ENCODE data around the gene RHBDD2. TPM values are rescaled to one million over a fixed set of nuclear protein-coding genes. Genes with fewer than 3 reads are reported as not detected.
"Not testable (repeated sequence)": the region's sequence is repeated elsewhere in the genome, so short reads cannot be mapped to it uniquely, and the experiment has no call there.

The RHBDD2 gene
- total RNA-seq, 2 experiments from 2014 or later = 25.4 to 48.0 TPM

GRCh38 chr7:75906991-75907667, 28.3 kb downstream of the RHBDD2 start:
- CTCF ChIA-PET = no interaction called here
- DNase-seq (no peak), ATAC-seq (no peak)
- Mint-ChIP-seq H3K4me1 (no peaks in the 10 kb centered on the region), H3K27me3 (no peaks in the 10 kb centered on the region), H3K27ac (no peak overlapping the region), H3K9me3 (ENCODE audit: low read depth) (no peaks in the 10 kb centered on the region), H3K36me3 (no peaks in the 10 kb centered on the region), H3K4me3 (no peak overlapping the region)

DNA sequence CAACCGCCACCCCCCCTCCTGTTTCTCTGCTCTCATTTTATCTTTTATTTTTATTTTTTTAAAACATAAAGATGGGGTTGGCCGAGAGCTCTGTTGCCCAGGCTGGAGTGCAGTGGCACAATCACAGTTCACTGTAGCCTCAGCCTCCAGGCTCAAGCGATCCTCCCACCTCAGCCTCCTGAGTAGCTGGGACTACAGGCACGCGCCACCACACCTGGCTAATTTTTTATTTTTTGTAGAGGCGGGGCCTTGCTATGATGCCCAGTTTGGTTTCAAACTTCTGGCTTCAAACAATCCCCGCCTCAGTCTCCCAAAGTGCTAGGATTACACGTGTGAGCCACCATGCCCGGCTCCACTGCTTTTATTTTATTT, 28.8 kb downstream of the RHBDD2 start:
- H3K4me1 Mint-ChIP-seq; H3K4me3 Mint-ChIP-seq; H3K27ac Mint-ChIP-seq; H3K36me3 Mint-ChIP-seq; H3K9me3 Mint-ChIP-seq (ENCODE audit: low read depth); ATAC-seq; DNase-seq; CTCF ChIA-PET; H3K27me3 Mint-ChIP-seq: not testable (repeated sequence)

DNA sequence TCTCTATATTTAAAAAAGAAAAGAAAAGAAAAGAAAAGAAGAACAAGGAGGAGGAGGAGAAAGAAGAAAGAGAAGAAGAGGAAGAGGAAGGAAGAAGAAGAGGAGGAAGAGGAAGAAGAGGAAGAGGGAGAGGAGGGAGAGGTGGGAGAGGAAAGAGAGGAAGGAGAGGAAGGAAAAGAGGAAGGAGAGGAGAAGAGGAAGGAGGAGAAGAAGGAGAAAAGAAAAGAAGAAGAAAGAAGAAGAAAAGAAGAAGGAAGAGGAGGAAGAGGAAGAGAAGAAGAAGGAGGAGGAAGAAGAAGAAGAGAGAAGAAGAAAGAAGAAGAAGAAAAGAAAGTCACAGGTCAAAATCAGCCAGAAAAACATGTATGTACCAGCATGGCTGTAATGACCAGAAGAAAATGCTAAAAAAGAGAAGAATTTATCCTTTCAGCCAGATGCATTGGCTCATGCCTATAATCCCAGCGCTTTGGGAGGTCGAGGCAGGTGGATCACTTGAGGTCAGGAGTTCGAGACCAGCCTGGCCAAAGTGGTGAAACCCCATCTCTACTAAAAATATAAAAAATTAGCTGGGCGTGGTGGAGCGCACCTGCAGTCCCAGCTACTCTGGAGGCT, 30.8 kb downstream of the RHBDD2 start:
- no peak overlapping the region for H3K27ac Mint-ChIP-seq
- H3K4me1 Mint-ChIP-seq = peaks cover 5% of the 10 kb centered on the region
- DNase-seq (no peak), ATAC-seq (no peak)
- H3K9me3 Mint-ChIP-seq (ENCODE audit: low read depth) = no peaks in the 10 kb centered on the region
- H3K4me3 Mint-ChIP-seq = no peak overlapping the region
- no peaks in the 10 kb centered on the region for H3K36me3 Mint-ChIP-seq
- CTCF ChIA-PET = no interaction called here
- H3K27me3 Mint-ChIP-seq = no peaks in the 10 kb centered on the region

DNA sequence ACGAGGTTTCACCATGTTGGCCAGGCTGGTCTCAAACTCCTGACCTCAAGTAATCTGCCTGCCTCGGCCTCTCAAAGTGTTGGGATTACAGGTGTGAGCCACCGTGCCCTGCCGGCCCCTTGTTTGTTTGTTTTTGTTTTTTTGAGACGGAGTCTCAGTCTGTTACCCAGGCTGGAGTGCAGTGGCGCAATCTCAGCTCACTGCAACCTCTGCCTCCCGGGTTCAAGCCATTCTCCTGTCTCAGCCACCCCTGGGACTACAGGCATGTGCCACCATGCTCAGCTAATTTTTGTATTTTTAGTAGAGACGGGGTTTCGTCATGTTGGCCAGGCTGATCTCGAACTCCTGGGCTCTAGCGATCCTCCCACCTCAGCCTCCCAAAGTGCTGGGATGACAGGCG, 32.4 kb downstream of the RHBDD2 start:
- CTCF ChIA-PET; H3K36me3 Mint-ChIP-seq; H3K4me3 Mint-ChIP-seq; H3K27ac Mint-ChIP-seq; H3K9me3 Mint-ChIP-seq (ENCODE audit: low read depth); DNase-seq; H3K27me3 Mint-ChIP-seq; ATAC-seq: not testable (repeated sequence)
- peaks cover 10% of the 10 kb centered on the region for H3K4me1 Mint-ChIP-seq

- H3K36me3 Mint-ChIP-seq = no peaks in the 10 kb centered on the region
- DNase-seq = no peak
- ATAC-seq = no peak
- peaks cover 17% of the 10 kb centered on the region for H3K4me1 Mint-ChIP-seq
- H3K9me3 Mint-ChIP-seq (ENCODE audit: low read depth) = no peaks in the 10 kb centered on the region
- CTCF ChIA-PET = interaction anchor here (3.6 kb wide), 1 partner anchor 107 kb away, joined by 31 read pairs; no protein-coding TSS in a partner anchor
- no peak overlapping the region for H3K27ac Mint-ChIP-seq
- no peaks in the 10 kb centered on the region for H3K27me3 Mint-ChIP-seq
- H3K4me3 Mint-ChIP-seq = no peak overlapping the region
Observed at GRCh38 chr7:75913437-75913836, 34.6 kb downstream of the RHBDD2 start.

DNA sequence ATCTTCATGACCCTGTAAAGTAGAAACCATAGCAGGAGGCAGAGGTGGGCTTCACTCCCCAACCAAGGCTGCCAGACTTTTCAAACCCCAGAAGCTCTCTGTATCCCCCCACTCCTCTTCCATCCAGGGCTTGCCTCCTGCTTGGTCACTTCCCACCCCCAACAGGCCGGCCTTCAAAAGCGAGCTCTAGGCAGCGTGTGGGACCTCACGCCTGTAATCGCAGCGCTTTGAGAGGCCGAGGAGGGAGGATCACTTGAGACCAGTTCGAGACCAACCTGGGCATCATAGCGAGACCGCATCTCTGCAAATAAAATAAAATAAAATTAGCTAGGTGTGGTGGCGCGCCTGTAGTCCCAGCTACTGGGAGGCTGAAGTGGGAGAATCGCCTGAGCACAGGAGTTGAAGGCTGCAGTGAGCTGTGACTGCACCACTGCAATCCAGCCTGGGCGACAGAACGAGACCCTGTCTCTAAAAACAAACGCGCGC, 35.4 kb downstream of the RHBDD2 start:
- DNase-seq = no peak
- H3K27me3 Mint-ChIP-seq = no peaks in the 10 kb centered on the region
- no peak for ATAC-seq
- H3K9me3 Mint-ChIP-seq (ENCODE audit: low read depth) = no peaks in the 10 kb centered on the region
- no peaks in the 10 kb centered on the region for H3K36me3 Mint-ChIP-seq
- CTCF ChIA-PET = interaction anchor here (3.6 kb wide), 1 partner anchor 106 kb away, joined by 31 read pairs; no protein-coding TSS in a partner anchor
- H3K27ac Mint-ChIP-seq = peak overlapping the region; percentile 92
- peaks cover 19% of the 10 kb centered on the region for H3K4me1 Mint-ChIP-seq
- H3K4me3 Mint-ChIP-seq = peak overlapping the region; percentile 88

GRCh38 chr7:75914655-75915415, 36.0 kb downstream of the RHBDD2 start, which contains the start of gene POR:
TSS of gene POR (plus strand) at chr7:75915155. CDS start at chr7:75954002, 38,847 bp downstream.
- DNase-seq (peak; percentile 95), ATAC-seq (peak; percentile 97)
- H3K27me3 Mint-ChIP-seq = no peaks in the 10 kb centered on the region
- no peaks in the 10 kb centered on the region for H3K9me3 Mint-ChIP-seq (ENCODE audit: low read depth)
- H3K4me1 Mint-ChIP-seq = peaks cover 19% of the 10 kb centered on the region
- H3K4me3 Mint-ChIP-seq = peak within 1 kb of the TSS; percentile 88
- H3K36me3 Mint-ChIP-seq = no peaks in the 10 kb centered on the region
- CTCF ChIA-PET = interaction anchor here (1.6 to 3.6 kb wide), 2 partner anchors 49 to 105 kb away, joined by 3 to 31 read pairs; no protein-coding TSS in a partner anchor
- peak within 1 kb of the TSS; percentile 92 for H3K27ac Mint-ChIP-seq

DNA sequence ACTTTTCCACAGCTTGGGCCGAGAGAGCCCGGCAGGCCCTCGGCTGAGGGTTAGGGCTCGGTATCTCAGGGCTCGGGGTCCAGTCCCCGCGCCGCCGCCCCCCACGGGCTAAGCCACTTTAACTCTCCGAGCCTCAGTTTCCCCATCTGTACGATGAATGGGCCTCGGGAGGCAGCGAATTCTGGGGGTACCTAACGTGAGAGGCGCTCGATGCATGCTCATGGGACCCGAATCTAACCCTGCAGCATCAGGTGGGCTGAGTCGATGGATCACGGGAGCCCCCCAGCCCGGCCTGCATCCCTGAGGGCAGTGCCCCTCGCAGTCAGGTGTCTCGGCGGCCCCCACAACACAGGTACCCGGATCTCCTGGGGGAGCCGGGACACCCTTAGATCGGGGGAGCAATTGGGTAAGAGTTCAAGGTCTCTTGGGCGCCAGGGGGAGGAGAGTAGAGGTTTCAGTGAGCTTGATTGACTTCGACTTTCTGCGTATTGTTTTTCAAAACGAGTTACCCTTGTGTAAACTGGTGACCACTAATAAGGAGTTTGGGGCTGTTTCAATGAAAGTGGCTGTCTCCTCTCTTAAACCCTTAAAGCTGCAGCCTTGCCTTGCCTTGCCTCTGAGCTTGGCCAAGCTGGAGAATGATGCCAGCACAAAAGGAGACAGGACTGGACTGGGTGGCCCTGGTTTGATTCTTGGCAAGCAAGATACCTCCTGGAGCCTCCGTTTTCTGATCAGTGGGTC, 36.8 kb downstream of the RHBDD2 start:
- Mint-ChIP-seq H3K4me1 (peaks cover 19% of the 10 kb centered on the region), H3K27me3 (no peaks in the 10 kb centered on the region), H3K36me3 (no peaks in the 10 kb centered on the region), H3K9me3 (ENCODE audit: low read depth) (no peaks in the 10 kb centered on the region), H3K4me3 (peak overlapping the region; percentile 88), H3K27ac (peak overlapping the region; percentile 46)
- DNase-seq (peak; percentile 50), ATAC-seq (no peak)
- CTCF ChIA-PET = interaction anchor here (1.6 to 3.6 kb wide), 2 partner anchors 50 to 105 kb away, joined by 3 to 31 read pairs; no protein-coding TSS in a partner anchor

DNA sequence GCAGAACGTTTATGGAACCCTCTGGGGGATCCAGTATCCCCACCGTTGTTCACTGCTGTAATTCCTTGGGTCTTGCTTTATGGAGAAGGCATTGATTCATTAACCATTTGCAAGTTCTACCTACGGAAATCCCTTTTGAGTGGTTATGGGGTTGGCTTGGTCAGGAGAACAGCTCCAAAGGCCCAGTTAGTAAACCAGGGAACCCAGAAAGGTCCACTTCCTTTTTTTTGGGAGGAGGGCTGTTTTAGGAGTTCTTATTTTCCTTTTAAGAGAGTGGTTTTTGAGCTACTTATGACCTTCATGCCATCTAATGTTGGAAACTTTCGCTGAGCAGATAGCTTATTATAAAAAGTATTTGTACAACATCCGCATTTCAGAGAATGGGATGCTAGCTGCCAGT, 37.4 kb downstream of the RHBDD2 start:
- no peak for DNase-seq
- H3K27me3 Mint-ChIP-seq = no peaks in the 10 kb centered on the region
- no peak for ATAC-seq
- H3K4me1 Mint-ChIP-seq = peaks cover 19% of the 10 kb centered on the region
- no peaks in the 10 kb centered on the region for H3K36me3 Mint-ChIP-seq
- CTCF ChIA-PET = interaction anchor here (1.6 to 3.6 kb wide), 2 partner anchors 51 to 104 kb away, joined by 3 to 31 read pairs; no protein-coding TSS in a partner anchor
- H3K4me3 Mint-ChIP-seq = peak overlapping the region; percentile 88
- H3K27ac Mint-ChIP-seq = no peak overlapping the region
- no peaks in the 10 kb centered on the region for H3K9me3 Mint-ChIP-seq (ENCODE audit: low read depth)

DNA sequence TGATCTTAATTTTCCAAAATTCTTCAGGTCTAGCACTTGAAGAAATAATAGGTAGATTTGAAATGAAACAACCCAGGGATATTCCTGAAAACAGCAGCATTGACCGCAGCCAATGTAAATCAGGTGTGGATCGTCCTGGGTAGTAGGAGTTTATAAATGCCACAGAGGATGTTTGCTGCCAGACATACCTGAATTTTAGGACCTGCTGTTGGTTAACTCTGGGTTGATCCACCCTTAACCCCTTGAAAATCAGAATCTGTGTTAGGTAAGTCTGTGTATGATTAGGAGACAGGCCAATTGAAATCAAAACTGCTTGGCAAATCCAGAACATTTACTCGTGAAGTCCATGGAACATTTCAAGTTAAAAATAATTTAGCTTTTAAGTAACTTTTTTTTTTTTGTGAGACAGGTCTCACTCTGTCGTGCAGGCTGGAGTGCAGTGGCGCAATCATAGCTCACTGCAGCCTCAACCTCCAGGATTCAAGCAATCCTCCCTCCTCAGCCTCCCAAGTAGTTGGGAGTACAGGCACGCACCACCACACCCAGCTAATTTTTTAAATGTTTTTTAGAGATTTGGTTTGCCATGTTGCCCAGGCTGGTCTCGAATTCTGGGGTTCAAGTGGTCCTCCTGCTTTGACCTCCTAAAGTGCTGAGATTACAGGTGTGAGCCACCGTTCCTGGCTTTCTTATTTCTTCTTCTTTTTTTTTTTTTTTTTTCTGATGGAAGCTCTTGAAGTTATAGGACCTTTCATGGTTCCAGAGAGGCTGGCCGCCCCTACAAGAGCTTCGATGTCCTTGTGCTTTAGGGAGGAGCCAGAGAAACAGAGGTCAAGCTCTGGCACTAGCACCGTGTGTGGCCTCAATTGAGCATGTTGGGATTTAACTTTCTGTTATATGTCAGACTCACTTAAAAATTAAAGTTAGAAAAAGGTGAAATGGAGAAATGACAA, 38.1 kb downstream of the RHBDD2 start:
- ATAC-seq (no peak), DNase-seq (no peak)
- Mint-ChIP-seq H3K27ac (no peak overlapping the region), H3K4me1 (peaks cover 19% of the 10 kb centered on the region), H3K36me3 (no peaks in the 10 kb centered on the region), H3K4me3 (no peak overlapping the region), H3K9me3 (ENCODE audit: low read depth) (no peaks in the 10 kb centered on the region), H3K27me3 (no peaks in the 10 kb centered on the region)
- CTCF ChIA-PET = interaction anchor here (1.1 to 3.6 kb wide), 3 partner anchors 46 to 103 kb away, joined by 3 to 31 read pairs (median 3); no protein-coding TSS in a partner anchor

DNA sequence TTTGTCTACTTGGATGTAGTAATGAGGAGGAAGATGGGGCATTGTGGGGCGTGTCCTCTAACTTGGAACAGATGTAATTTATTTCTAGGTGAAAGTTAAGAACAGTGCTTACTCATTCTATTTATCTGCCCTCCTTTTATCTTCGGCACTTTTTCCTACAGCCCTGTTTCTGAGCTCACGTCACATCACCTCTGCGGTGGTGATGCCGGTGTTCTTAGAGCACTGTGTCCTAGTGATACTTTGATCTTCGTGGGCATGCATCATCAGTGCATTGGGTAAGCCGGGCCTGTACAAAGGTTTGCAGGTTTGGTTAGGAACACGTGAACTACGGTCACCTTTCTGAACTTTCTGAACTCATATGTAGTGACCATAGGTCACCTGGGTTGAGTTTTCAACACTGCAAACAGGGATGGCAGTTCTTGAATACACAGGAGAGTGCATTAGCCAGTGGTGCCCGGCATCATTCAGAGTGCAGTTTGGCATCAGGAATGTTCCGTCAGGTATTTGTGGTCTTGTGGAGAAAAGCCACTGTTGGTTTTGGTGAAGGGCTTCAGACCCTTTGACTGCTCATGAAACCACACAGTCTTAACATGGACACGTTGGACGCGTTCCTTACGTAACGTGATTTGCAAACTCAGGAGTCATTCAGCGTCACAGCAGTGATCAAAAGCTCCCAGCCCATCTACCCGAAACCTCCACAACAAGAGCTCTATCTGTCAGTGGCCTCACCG, 41.8 kb downstream of the RHBDD2 start:
- CTCF ChIA-PET = interaction anchor here (0.7 kb wide), 1 partner anchor 19 kb away, joined by 3 read pairs; no protein-coding TSS in a partner anchor
- Mint-ChIP-seq H3K36me3 (peaks cover 3% of the 10 kb centered on the region), H3K4me3 (no peak overlapping the region), H3K9me3 (ENCODE audit: low read depth) (no peaks in the 10 kb centered on the region), H3K27ac (no peak overlapping the region), H3K4me1 (peaks cover 14% of the 10 kb centered on the region), H3K27me3 (no peaks in the 10 kb centered on the region)
- DNase-seq = no peak
- ATAC-seq = no peak
